GM21367 (cell line): ENCODE results near the gene ADK.

Experiments
- ATAC-seq: cut with Tn5 transposase; IDR thresholded peaks from one replicate; pipeline ENCODE4 v1.9.1; 2021; ENCODE audit not compliant: unreplicated experiment

The ADK gene

DNA sequence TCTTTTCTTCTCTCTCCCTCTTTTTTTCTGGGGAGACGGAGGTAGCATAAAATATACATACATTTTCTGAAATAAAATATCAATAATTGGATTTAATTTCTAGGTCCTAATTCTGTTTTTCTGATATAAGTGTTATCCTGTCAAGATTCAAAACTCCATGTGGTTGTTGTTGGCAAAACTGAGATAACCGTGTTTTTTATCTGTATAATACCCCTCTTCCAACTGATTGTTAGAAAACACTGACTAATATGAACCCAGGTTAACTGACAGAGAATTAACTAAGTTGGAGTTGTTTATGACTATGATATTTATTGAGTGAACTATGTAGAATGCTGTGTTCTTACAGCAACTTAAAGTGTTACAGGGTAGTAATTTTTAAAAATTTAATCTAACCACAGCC, 438.8 kb downstream of the ADK start:
- no peak for ATAC-seq

DNA sequence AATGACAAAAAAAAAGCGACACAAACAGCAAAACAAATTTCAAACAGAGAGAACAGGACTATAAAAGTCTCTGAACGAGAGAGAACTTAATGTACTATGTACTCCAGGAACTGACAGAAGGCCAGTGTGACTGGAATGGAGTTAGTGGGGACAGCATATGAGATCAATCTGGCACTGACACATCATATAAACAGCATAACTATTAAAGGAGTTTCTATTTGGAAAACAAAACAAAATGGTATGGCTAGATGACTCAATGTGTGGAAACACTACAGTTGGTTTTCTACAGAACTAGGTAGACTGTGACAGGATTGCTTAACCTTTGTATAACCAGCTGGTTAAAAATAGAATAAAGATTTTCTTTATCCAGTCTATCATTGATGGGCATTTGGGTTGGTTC, 442.4 kb downstream of the ADK start:
- ATAC-seq, result no peak

DNA sequence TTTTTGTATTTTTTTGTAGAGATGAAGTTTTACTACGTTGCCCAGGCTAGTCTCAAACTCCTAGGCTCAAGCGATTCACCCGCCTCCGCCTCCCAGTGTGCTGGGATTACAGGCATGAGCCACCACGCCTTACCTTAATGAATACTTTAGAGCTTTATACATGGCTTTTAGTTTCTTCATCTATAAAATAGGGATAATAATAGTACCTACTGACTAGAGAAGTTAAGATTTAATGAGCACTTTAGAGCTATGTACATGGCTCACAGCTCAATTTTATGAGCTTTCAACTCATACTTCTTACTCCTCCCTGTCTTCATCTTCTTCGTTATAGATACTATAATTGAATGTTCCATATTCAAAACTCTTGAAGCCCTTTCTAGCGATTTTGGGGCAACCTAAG, 445.7 kb downstream of the ADK start:
- ATAC-seq, result no peak

DNA sequence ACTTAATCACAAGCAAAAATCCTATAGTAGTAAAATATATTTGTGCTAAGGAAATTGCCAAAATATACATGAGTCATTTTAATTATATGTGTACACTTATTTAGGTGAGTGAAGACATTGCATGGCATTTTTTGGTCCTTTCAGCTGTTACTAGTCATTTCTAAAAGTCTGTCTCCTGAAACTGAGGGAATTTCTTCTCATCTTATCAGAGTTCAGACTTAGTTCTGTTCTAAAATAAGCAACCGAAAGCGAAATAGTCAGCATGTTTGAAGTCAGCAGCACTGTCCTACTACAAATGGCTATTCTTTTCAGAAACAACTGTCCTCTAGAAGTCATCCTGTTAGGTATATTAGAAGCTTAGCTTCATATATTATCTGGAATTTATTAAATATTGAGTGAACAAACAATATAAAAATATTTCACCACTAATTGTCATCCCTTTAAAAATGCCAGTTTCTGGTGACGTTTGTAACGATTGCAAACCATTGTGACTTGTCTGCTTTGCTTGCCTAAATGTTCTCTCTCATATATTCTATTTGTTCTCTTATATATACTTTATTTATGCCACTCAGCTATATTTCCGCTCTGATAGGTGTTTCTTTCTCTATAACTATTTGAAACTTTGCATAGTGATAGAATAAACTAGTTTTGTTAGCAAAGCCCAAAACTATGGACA, 448.0 kb downstream of the ADK start:
- peak; percentile 71 for ATAC-seq

DNA sequence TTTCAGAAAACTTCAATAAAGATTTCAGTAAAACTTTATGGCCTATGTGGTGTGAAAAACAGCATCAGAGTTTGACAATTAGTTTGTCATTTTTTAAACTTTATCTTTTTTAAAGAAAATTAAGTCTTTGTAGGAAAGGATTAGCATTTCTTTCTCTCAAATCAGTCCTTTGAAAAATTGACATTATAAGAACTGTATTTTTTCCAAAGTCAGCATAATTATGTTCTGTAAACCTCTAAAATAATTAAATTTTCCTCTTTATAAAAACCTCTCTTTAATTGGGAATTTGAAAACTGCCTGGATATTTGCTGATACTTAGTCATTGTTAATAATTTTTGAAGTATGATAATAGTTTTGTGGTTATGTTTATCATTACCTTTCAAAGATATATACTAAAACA, 448.7 kb downstream of the ADK start:
- ATAC-seq, result no peak

DNA sequence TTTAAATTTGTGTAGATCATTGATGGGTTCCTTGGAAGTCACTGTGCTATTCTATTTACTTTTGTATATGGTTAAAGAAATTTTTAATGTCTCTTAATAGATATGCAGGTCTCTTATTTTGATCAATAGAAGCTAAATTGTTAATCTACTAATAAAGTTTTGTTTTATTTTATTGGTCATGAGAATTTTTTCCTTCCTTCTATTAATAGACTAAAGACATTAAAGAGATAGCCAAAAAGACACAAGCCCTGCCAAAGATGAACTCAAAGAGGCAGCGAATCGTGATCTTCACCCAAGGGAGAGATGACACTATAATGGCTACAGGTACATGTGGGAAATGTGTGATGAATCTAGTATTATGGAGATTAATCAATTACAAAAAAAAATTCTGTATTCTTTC, 449.1 kb downstream of the ADK start:
- ATAC-seq, result no peak

DNA sequence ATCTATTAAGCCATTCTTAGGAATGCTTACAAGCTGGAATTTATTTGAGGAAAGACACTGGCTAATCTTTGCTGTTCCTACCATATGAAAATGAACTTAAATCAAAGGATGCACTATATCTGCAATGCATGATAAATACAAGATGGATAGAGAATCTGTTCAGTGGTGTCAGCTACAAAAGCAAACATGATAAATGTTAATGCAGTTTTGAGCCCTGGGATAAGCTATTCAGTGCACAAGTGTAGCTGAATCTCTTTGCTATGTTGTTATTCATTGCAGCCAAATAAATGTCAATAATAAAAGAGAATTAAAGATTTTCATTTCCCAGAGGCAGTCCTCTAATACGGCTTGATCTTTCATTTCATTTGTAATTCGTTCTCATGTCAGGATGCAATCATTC, 451.6 kb downstream of the ADK start:
- ATAC-seq, result no peak

DNA sequence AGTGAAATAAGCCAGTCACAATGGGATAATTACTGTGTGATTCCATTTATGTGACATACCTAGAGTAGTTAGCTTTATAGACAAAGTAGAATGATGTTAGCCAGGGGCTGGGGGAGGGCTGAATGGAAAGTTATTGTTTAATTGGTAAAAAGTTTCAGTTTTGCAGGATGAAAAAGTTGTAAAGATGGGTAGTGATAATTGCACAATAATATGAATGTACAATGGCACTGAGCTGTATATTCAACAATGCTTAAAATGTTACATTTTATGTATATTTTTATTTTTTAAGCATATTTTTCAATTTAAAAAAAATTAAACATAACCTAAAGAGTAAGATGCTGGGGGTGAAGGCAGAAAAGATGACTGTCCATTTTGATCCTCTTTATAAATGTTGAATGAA, 459.3 kb downstream of the ADK start:
- no peak for ATAC-seq

DNA sequence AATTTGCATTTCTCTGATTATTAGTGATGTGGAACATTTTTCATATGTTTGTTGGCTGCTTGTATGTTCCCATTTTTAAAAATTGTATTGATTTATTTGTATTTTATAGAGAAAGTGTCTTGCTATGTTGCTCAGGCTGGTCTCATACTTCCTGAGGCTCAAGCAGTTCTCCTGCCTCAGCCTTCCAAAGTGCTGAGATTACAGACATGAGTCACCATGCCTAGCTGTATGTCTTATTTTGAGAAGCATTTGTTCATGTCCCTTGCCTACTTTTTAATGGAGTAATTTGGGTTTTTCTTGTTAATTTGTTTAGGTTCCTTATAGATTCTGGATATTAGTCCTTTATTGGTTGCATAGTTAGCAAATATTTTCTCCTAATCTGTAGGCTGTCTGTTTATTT, 461.2 kb downstream of the ADK start:
- ATAC-seq, result no peak

DNA sequence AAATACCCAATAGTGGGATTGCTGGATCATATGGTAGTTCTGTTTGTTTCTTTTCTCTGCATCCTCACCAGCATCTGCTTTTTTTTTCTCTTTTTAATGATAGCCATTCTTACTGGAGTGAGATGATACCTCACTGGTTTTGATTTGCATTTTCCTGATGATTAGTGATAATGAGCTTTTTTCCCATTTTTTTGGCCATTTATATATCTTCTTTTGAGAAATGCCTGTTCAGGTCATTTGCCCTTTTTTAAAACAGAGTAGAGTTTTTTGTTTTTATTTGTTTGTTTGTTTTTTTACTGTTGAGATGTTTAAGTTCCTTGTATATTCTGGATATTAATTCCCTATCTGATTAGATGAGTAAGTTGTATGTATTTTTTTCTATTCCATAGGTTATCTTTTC, 469.6 kb downstream of the ADK start:
- ATAC-seq, result no peak

DNA sequence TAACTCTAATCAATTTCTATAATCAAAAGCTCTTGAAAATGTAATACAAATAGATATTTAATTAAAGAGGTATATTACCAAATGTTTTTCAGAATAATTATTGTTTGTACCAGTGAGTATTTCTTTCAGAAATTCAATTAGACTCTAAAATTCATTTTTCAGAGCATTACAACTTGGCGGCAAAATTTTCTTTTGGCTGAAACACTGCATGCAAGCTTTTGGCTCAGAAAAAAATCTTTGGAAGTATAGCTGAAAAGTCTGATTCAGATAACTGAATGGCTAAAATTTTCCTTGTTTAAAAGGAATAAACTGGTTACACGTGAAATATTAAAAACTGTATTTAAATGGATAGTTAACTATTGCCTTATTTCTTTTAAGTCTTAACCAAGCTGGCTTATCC, 472.8 kb downstream of the ADK start:
- ATAC-seq, result no peak

DNA sequence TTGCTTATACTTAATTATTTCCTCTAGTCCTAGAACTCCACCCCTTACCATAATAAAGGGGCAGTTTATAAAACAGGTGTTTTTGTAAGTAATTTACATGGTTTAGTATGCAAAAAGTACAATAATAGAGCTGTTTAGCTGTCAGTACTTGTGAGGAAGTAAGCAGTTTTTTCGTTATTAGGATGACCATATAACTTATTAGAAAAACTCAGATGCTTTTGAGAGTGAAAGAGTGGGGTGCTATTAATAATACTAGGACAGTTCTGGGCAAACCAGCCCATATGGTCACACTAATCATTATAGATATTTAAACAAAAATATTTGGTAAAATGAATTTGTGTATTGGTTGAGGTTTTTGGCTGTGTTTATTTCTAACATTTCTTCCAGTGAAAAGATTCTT, 473.5 kb downstream of the ADK start:
- ATAC-seq, result no peak

DNA sequence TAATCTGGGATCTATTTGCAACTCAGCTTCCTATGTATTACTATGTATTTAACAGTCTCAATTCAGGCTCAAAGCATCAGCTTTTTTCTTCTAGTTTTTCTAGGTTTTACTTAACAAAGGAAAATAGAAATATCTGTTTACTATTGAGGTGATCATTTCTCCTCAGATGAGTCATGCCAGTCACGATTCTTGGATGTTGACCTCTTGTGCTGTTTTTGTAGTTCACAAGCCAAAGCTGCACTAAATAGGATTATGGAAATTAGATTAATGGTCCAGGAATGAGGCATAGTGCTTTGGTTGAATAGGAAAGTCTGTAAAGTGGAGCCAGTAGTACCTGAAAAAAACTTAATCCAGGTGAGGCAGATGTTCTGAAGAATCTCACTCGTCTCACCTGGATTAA, 477.1 kb downstream of the ADK start:
- ATAC-seq, result no peak

DNA sequence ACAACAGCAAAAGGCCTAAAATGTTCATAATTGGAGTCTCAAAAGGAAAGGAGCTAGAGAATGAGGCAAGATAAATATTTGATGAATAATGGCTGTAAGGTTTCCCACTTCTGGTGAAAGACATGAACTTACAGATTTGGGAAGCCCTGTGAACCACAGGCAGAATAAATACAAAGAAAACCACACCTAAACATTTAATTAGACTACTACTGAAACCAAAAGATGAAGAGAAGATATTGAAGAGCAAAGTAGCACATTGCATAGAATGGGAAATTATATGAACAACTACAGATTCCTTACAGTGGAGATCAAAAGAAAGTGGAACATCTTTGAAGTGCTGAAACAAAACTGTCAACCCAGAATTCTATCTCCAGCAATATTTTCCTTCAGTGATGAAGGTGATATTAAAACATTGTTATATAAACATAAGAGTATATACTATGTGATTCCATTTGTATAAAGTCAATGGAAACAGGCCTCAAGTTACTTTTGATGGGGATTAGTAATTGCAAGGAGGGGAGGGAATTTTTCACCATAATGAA, 484.0 kb downstream of the ADK start:
- ATAC-seq, result no peak

DNA sequence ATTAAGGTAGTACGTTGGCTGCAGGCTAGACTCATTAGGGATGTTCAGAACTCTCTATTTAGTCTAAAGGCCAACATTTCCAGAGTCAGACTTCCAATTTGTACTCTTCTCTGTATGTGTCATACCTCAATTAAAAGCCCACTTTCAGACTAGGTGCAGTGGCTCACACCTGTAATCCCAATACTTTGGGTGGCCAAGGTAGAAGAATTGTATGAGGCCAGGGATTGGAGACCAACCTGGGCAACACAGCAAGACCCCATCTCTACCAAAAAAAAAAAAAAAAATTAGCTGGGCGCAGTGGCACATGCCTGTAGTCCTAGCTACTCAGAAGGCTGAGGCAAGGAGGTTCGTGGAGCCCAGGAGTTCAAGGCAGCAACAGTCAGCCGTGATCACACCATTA, 484.6 kb downstream of the ADK start:
- ATAC-seq, result no peak

DNA sequence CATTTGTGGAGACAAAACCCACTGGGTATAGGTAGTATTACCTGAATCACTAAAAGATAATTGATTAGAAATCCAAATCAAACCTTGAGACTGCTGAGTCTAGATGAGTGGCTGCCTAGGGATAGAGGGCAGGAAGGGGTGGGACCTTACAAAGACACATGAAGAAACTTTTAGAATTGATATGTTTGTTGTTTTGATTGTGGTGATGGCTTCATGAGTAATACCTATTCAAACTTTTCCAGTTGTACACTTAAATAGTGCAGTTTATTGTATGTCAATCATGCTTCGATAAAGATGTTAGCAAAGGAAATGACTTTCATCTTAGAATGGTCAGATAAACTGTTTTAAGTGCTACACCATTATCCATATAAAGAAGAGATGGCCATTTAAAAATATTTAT, 486.7 kb downstream of the ADK start:
- ATAC-seq, result no peak

DNA sequence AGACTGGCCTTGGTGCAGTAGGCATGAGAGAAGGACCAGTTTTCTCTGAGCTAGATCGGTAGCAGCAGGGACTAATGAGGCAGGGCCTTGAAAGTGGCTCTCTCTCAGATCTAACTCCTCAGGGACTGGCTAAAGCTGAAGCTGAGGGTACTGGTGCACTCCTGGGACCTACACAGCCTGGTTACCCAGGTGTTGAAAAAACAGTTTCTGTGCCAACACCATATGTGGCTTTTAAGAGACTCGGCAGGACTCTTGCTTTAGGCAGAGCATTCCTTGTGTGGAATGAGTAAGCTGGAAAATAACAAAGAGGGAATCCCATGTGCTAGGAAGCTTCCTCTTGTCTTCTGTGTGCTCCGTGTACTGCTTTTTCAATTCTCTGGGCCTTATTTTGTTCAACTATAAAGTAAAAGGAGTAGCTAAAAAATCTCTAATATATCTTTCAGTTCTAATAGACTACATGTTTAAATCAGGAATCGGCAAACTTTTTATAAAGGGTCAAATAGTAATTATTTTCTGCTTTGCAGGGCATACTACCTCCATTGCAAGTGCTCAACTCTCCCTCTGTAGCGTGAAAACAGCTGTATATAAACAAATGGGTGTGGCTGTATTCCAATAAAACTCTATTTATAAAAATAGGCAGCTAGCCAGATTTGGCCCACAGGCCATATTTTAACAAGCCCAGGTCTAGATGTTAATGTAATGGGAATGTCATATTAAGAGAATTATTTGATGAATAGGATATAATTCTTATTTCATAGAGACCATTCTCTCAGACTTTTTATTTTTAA, 489.3 kb downstream of the ADK start:
- ATAC-seq, result no peak

DNA sequence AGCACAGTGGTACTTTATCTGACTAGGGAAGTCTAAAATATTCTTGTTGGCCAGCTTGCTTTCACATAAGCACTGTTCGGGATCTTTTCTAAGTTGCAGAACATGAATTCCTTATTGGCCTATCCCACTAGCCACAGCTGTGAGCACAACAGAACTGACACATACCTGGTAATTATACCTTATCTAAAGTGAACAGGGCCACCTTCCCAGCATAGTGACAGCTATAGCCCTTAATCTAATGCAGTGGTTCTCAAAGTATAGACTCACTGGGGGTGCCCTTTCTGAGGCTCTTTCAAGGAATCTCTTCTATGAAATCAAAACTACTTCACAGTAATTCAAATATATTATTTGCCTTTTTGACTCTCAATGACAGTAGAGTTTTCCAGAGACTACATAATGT, 490.6 kb downstream of the ADK start:
- ATAC-seq, result no peak

DNA sequence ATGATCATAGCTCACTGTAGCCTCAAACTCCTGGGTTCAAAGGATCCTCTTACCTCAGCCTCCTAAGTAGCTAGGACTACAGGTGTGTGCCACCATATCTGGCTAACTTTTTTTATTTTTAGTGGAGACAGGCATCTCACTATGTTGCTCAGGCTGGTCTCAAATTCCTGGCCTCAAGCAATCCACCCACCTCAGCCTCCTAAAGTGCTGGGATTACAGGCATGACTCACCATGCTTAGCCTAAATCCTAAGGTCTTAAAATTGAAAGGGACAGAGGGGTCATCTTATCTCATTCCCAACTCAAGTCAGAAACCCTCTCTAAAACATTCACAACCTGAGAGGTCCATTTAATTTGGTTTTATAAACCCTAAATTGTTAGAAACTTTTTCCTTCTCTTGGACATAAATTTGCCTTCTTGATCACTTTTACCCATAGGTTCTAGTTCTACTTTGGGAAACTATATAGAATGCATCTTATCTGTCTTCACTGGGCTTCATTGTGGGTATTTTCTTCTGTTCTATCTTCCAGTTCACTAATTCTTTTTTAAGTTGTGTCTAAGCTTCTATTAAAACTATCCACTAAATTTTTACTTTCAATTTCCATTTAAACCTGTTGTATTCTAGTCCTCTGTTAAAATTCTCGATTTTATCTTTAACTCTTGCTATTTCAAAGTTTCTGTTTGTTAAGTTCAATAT, 492.0 kb downstream of the ADK start:
- no peak for ATAC-seq

DNA sequence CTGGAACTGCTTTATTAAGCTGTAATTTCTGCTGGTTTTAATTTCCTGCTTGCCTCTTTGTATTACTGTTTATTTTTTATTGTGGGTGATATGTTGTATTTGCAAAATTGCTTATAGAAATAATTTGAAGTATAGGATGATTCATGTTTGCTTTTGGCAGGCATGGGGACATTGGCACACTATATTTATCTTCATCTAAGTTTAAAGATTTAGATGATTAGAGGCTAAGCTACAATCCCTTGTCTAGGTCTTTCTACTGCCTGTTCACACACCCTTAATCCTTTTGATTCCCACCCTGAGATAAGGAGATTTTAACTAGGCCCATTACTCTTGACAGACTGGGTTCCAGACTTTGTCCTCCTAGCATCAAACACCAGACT, 492.6 kb downstream of the ADK start:
- ATAC-seq, result no peak

DNA sequence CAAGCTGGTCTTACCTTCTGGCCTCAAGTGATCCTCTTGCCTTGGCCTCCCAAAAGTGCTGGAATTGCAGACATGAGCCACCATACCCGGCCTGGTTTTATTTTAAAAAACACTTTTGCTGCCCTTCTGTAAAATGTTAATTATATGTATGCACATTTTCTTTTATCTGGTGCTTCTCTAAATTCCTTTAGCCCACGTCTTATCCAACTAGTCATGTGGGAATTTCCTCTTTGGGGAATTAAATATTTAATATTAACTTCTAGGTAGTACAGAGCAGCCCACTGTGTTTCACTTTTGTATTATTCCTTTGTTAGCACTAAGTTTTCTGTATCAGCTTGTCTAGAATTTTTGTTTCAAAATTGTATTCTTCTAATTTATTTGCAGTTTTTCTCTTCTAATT, 493.7 kb downstream of the ADK start:
- ATAC-seq, result no peak

DNA sequence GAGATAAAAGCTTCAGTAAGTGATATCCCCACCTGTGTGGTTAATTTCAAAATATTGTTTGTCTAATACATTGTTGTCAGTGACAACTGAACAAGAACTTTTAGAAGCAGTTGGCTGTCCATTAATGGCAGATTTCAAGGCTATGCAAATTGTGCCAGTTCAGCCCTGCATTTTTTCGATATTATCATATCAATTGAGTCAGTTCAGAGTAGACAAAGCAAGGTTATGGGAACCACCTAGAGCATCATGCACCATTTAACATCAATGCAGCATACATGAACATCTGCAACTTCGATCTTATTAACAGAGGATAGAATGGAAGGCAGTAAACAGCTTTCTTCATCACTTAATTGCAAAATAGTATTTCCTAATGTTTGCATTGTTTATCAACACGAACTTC, 494.7 kb downstream of the ADK start:
- ATAC-seq, result no peak
